Adrenal gland (tissue), 12 donors: ENCODE data around the gene SGPL1. TPM values are rescaled to one million over a fixed set of nuclear protein-coding genes. Genes with fewer than 3 reads are reported as not detected.

Experiments
- DNase-seq, 7 donors: peaks; one replicate each; pipeline ENCODE4 v3.0.0-alpha.2; 2019 to 2020
- H3K27ac ChIP-seq, 5 donors: fragments of 200-600 bp; sonication (generic) in 4 of 5; 1 replicate in 3 of 5; 2 replicates in 2 of 5; pipeline versions ENCODE4 v1.5.1 to v1.8.0; 2016 to 2020; ENCODE audit warnings: mild to moderate bottlenecking in 1 of 5
- H3K27me3 ChIP-seq: fragments of 200-600 bp; 2 replicates; pipeline ENCODE4 v1.8.0; 2021
- H3K36me3 ChIP-seq, 2 donors: fragments of 200-600 bp; replicated peaks in 1 of 2; 1 replicate in 1 of 2; 2 replicates in 1 of 2; pipeline versions ENCODE4 v1.5.1 to v1.8.0; 2018 to 2022
- H3K4me1 ChIP-seq, 2 donors: fragments of 200-600 bp; replicated peaks in 1 of 2; 1 replicate in 1 of 2; 2 replicates in 1 of 2; pipeline versions ENCODE4 v1.5.1 to v1.8.0; 2018 to 2021
- H3K4me3 ChIP-seq, 4 donors: fragments of 200-600 bp; sonication (generic) in 3 of 4; one replicate each; pipeline ENCODE4 v1.5.1; 2016 to 2018
- H3K9me3 ChIP-seq, 3 donors: fragments of 200-600 bp; sonication (generic) in 1 of 3; replicated peaks in 1 of 3; 1 replicate in 2 of 3; 2 replicates in 1 of 3; pipeline versions ENCODE4 v1.5.1 to v1.8.0; 2016 to 2021
- CTCF ChIP-seq, 6 experiments: fragments of 450-650 bp in 4 of 6; fragments of 200-600 bp in 2 of 6; sonication (generic) in 1 of 6; IDR thresholded peaks; 1 replicate in 5 of 6; 2 replicates in 1 of 6; pipeline versions ENCODE4 v1.5.1 to v1.8.0; 2016 to 2021; ENCODE audit warnings: antibody characterized with exemption in 6 of 6, mild to moderate bottlenecking in 2 of 6, moderate library complexity in 1 of 6
- POLR2A ChIP-seq, 2 donors: fragments of 450-650 bp; IDR thresholded peaks; one replicate each; pipeline ENCODE4 v1.6.1; 2017; ENCODE audit warnings: antibody characterized with exemption in 2 of 2, mild to moderate bottlenecking in 2 of 2, moderate library complexity in 1 of 2
- WGBS, 4 donors: extraction: QIAGEN DNeasy Blood & Tissue Kit in 2 of 4; methylation state at CpG; one replicate each; pipeline versions ENCODE4 v1.1.5 to v1.1.7; 2013 to 2017; 5-methylcytosine and 5-hydroxymethylcytosine counted together
- intact Hi-C, 2 donors: fragments of 100-400 bp; cut with DNase I; formaldehyde crosslinking; loops; one replicate each; pipeline versions ENCODE4 v1.14.1 to v1.15.0; 2022 to 2023
- polyA plus RNA-seq, 3 donors: library from polyadenylated mRNA; stranded (reverse); fragments of 200-250 nt in 2 of 3; fragments of 350-450 nt in 1 of 3; fragmentation: Illumina TruSeq in 1 of 3; extraction: RNeasy Lipid Tissue Mini Kit (QIAGEN cat#74804) in 1 of 3; gene quantifications; one replicate each; pipeline ENCODE4 v1.2.3, GENCODE V29; 2013 to 2014
- total RNA-seq, 9 donors: library from RNA; depleted of rRNA in 4 of 9; stranded (reverse); fragments of >200 nt in 4 of 9; fragments of 120-200 nt in 1 of 9; fragmentation: NEBNext Ultra II Directional in 1 of 9; extraction: Animal tissue kit (Norgen Biotek cat#: 25700) in 1 of 9; gene quantifications; one replicate each; pipeline versions ENCODE4 v1.1.0 to v1.2.4, GENCODE V29; 2013 to 2023
- donor health status: healthy with polysubstance abuse.
- donor health status: Bipolar disorder and iron deficiency.
- donor health status: DM: yes; HTN: yes; CAD: no.
- donor health status: DM: no; HTN: no; CAD: no.
- donor health status: DM: no; HTN: no; CAD: no.
- donor health status: DM: yes; HTN: yes; CAD: no.

SGPL1 gene
- total and polyA plus RNA-seq, 12 donors = 8.7 to 47.9 (median 33.2) TPM

GRCh38 chr10:70913893-70914240 is 98.1 kb downstream of the SGPL1 start:
- H3K9me3 ChIP-seq = no peaks in the 10 kb centered on the region
- 88 to 100% (median 92%) methylated on average over 2 to 3 of the region's 3 CpGs for WGBS, 4 donors
- no peak overlapping the region for H3K4me3 ChIP-seq
- no peaks in the 10 kb centered on the region for H3K27me3 ChIP-seq
- H3K4me1 ChIP-seq = no peaks in the 10 kb centered on the region
- TF ChIP-seq CTCF (IDR thresholded peaks at IDR 0.05) (no peak), POLR2A (IDR thresholded peaks at IDR 0.05) (no peak)
- H3K36me3 ChIP-seq = no peaks in the 10 kb centered on the region
- no peak overlapping the region for H3K27ac ChIP-seq
- intact Hi-C loops = no loop called here
- DNase-seq = no peak

- no peak for DNase-seq
- intact Hi-C loops = no loop called here
- H3K4me1 ChIP-seq = no peaks in the 10 kb centered on the region
Measured at GRCh38 chr10:70914316-70914864, 98.6 kb downstream of the SGPL1 start.

DNA sequence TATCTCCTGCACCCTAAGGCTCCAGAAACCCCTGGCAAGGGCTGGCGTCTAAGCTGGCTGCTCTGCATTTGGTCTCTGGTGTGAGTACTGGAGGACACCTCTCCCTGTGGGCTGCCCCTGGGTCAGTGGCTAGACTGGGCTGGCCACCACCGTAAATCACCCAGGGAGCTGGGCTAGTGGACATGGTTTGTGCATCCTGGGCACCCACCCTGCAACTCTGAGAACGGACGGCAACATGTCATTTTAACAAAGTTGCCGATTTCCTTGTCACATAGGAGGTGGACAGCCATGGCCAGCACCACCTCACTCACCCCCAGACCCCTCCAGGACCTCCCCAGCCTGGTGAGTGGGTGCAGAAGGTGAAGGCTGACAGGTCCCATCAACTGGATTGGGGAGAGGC is 99.5 kb downstream of the SGPL1 start:
- Histone ChIP-seq H3K27ac (no peak overlapping the region), H3K9me3 (no peaks in the 10 kb centered on the region), H3K27me3 (no peaks in the 10 kb centered on the region), H3K4me1 (no peaks in the 10 kb centered on the region), H3K4me3 (no peak overlapping the region), H3K36me3 (no peaks in the 10 kb centered on the region)
- intact Hi-C loops = no loop called here
- no peak for DNase-seq
- no peak for TF ChIP-seq CTCF (IDR thresholded peaks at IDR 0.05)
- TF ChIP-seq POLR2A (IDR thresholded peaks at IDR 0.05) = no peak
- 43 to 96% (median 83%) methylated on average over 1 to 5 of the region's 5 CpGs for WGBS, 4 donors

More at GRCh38 chr10:70914316-70914864, 98.6 kb downstream of the SGPL1 start:
- no peak overlapping the region for H3K4me3 ChIP-seq
- H3K27me3 ChIP-seq = no peaks in the 10 kb centered on the region
- no peak for TF ChIP-seq CTCF (IDR thresholded peaks at IDR 0.05)
- TF ChIP-seq POLR2A (IDR thresholded peaks at IDR 0.05) = no peak
- no peaks in the 10 kb centered on the region for H3K36me3 ChIP-seq
- 78 to 88% (median 79%) methylated on average over 9 to 10 of the region's 10 CpGs for WGBS, 4 donors
- no peaks in the 10 kb centered on the region for H3K9me3 ChIP-seq
- no peak overlapping the region for H3K27ac ChIP-seq

DNA sequence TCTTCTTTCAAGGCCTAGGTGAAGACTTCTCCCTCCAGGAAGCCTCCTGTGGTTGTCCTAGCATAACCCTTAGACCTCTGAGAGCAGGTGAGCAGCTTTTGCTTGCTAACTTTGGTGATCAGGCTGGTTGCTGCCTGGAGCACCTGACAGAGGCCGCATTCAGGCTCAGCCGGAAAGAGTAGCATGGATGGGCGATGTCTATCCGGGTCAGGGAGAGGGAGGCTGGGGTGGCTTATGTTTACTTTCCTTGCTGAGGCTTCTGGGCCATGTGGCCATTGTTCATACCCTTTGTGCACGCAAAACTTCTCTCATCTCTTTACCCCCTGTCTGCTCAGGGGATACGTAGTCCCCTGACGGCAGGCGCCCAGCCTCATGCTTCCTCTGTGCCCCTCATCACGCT is 100.1 kb downstream of the SGPL1 start:
- Histone ChIP-seq H3K4me3 (no peak overlapping the region), H3K27me3 (no peaks in the 10 kb centered on the region), H3K27ac (no peak overlapping the region), H3K36me3 (no peaks in the 10 kb centered on the region), H3K4me1 (no peaks in the 10 kb centered on the region), H3K9me3 (no peaks in the 10 kb centered on the region)
- WGBS, 4 donors = 83 to 95% (median 93%) methylated on average over 9 of the region's 9 CpGs
- intact Hi-C loops = no loop called here
- TF ChIP-seq CTCF (IDR thresholded peaks at IDR 0.05) (no peak), POLR2A (IDR thresholded peaks at IDR 0.05) (no peak)
- DNase-seq = no peak
